ENCODE results near the gene TRPT1.
A peak's percentile ranks its signal among the peaks of the same experiment; 100 is the strongest.

TRPT1 gene

DNA sequence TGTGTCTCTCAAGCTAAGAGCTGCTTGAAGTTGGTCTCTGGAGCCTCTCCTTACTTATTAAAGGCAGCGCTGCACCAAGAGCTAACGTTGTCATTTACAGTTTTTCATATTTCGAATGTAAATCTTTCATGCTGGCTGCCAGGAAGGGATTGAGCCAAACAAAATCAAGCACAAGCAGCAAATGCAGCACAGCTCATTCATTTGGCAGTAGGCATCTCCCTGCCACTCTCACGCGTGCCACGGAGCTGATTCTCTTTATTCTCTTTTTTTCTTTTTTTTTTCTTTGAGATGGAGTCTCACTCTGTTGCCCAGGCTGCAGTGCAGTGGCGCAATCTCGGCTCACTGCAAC is 7.0 kb upstream of the TRPT1 start:
- TF ChIP-seq CTCF (IDR thresholded peaks at IDR 0.05; ENCODE audit: low read depth, low read length) = no peak
- no peak for DNase-seq (ENCODE audit: low read depth in 2 of 2)
- H3K4me3 ChIP-seq (replicated peaks in 1 of 2; ENCODE audit: low read depth in 2 of 2, low read length in 2 of 2) = no peak overlapping the region

DNA sequence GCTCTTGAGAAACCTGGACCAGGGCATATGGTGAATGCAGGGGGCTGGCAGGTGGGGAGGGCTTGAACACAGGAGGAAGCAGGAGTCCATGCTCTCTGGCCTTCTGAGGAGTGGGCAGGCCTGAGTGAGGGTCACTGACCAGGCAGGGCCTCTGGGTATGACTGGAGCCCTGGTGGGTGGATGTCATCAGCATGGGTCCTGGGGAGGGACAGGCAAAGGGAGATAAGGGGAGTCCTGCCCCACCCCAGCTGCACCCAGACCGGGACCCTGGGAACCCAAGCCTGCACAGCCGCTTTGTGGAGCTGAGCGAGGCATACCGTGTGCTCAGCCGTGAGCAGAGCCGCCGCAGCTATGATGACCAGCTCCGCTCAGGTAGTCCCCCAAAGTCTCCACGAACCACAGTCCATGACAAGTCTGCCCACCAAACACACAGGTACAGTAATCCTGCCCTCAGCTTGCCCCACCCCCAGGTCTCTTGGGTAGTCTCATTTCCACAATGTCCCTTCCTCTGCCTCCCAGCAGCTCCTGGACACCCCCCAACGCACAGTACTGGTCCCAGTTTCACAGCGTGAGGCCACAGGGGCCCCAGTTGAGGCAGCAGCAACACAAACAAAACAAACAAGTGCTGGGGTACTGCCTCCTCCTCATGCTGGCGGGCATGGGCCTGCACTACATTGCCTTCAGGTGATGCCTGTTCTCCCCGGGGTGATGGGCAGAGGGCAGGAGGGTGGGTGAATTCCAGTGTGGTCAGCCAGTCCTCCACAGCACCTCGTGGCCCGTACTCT is 6.4 kb upstream of the TRPT1 start:
- TF ChIP-seq CTCF (IDR thresholded peaks at IDR 0.05; ENCODE audit: low read depth, low read length) = no peak
- no peak for DNase-seq (ENCODE audit: low read depth in 2 of 2)
- no peak overlapping the region for H3K4me3 ChIP-seq (replicated peaks in 1 of 2; ENCODE audit: low read depth in 2 of 2, low read length in 2 of 2)

DNA sequence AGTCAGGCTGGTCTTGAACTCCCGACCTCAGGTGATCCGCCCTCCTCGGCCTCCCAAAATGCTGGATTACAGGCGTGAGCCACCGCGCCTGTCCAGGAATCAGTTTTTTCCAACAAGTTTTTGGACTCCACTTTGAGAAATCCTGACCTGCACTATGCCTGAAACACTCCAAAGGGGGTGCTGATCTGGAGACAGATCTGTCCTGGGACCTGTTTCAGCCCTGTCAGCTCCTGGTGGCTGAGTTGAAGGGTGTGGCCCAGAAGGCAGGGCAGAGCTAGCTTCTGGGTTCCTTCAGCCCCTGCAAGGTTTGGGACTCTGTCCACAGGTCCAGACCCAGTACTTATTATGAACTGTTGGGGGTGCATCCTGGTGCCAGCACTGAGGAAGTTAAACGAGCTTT is 5.6 kb upstream of the TRPT1 start:
- DNase-seq (ENCODE audit: low read depth in 2 of 2) = no peak
- no peak for TF ChIP-seq CTCF (IDR thresholded peaks at IDR 0.05; ENCODE audit: low read depth, low read length)
- H3K4me3 ChIP-seq (replicated peaks in 1 of 2; ENCODE audit: low read depth in 2 of 2, low read length in 2 of 2) = no peak overlapping the region

DNA sequence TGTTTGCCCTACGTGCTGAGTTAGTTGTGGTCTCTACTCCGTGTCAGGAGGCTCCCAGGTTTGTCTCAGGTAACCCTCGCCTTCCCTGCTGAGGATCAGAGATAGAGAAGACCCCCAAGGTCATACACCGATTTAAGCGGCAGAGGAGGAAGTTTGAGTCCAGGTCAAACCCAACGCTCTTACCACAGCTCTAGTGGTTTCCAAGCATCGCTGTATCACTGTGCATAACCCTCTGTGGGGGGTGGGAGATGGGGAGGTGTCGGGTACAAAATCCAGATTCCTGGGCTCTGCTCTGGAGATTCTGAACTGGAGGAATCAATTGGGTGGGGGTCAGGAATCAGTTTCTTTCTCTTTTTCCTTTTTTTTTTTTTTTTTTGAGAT is 5.0 kb upstream of the TRPT1 start:
- peak overlapping the region; percentile 73 for H3K4me3 ChIP-seq (replicated peaks in 1 of 2; ENCODE audit: low read depth in 2 of 2, low read length in 2 of 2)

GRCh38 chr11:64230171-64230984 is 4.4 kb upstream of the TRPT1 start, which contains the start of gene DNAJC4:
Gene DNAJC4, plus strand, starts transcription at chr11:64230548. Its CDS starts 307 bp downstream, at chr11:64230855.
- peak; percentile 83 to 90 for DNase-seq (ENCODE audit: low read depth in 2 of 2)
- no peak for TF ChIP-seq CTCF (IDR thresholded peaks at IDR 0.05; ENCODE audit: low read depth, low read length)
- H3K4me3 ChIP-seq (replicated peaks in 1 of 2; ENCODE audit: low read depth in 2 of 2, low read length in 2 of 2) = peak within 1 kb of the TSS; percentile 73

More for the DNA sequence above, 5.0 kb upstream of the TRPT1 start:
- DNase-seq (ENCODE audit: low read depth in 2 of 2) = no peak
- TF ChIP-seq CTCF (IDR thresholded peaks at IDR 0.05; ENCODE audit: low read depth, low read length) = no peak

DNA sequence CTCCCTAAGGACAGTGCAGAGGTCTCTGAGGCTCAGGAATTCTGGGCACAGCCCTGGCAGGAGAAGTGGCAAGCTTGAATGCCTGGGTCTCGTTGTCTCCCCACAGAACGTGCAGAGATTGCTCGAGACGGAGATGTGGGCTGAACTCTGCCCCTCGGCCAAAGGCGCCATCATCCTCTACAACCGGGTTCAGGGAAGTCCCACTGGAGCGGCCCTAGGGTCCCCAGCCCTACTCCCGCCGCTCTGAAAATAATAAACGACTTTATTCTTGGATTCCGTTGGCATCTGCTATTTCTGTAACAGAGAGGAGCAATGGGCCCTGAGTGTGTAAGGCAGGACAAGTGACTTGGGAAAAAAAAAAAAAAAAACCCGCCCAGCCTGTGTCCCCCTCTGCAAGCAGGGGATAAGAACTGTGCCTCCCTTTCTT is 3.8 kb upstream of the TRPT1 start:
- H3K4me3 ChIP-seq (replicated peaks in 1 of 2; ENCODE audit: low read depth in 2 of 2, low read length in 2 of 2) = peak overlapping the region; percentile 73
- TF ChIP-seq CTCF (IDR thresholded peaks at IDR 0.05; ENCODE audit: low read depth, low read length) = no peak
- no peak for DNase-seq (ENCODE audit: low read depth in 2 of 2)
